Ecto neural progenitor cell (in vitro differentiated cells): Measurements from ENCODE around the gene LGALS3.

Source experiments
- DNase-seq: peaks from one replicate; pipeline ENCODE4 v3.0.0-alpha.2; 2018; ENCODE audit warnings: low spot score

The LGALS3 gene

GRCh38 chr14:55131370-55132137 lies 2.5 kb downstream of the LGALS3 start:
- DNase-seq: no peak

DNA sequence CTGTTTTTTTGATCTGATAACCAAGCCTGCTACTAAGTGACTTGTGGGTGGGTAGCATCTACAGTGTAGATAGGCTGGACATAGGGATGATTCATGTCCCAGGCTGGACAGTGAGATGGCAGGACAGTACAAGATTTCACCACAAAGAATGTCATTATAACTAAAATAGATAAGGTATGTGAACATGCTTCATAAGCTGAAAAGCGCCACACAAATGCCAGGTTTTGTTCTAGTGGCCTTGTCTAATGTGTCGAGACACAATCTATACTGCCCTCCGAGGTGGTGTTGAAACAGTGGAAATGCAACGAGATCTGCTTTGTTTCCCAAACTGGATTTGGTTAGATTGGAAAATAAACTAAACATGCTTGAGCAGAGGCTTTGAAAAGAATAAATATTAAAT lies 4.4 kb downstream of the LGALS3 start:
- DNase-seq: no peak

DNA sequence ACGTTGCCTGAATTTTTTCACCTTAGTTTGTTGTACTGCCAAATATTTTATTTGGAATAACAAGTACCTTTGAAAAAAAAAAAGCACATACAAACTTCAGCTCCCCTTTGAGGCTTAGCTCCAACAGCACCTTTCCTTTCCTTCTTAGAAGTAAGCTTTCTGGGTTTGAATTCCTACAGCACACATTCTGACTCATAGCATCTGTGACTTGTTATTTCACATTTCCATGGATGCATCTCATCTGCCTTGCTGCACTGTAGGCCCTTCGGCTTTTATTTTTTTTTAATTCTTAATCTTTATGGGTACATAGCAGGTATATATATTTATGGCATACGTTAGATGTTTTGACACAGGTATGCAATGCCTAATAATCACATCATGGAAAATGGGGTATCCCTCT lies 7.2 kb downstream of the LGALS3 start:
- no peak for DNase-seq

GRCh38 chr14:55136885-55137786 lies 8.1 kb downstream of the LGALS3 start:
- no peak for DNase-seq

DNA sequence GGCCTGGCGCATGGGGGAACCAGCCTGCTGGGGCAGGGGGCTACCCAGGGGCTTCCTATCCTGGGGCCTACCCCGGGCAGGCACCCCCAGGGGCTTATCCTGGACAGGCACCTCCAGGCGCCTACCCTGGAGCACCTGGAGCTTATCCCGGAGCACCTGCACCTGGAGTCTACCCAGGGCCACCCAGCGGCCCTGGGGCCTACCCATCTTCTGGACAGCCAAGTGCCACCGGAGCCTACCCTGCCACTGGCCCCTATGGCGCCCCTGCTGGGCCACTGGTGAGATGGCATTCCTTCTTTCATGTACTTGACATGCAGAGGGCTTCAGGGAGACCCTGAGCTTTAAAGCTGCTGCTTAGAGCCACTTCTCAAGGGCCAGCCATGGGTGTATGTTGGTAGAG lies 9.0 kb downstream of the LGALS3 start:
- no peak for DNase-seq

DNA sequence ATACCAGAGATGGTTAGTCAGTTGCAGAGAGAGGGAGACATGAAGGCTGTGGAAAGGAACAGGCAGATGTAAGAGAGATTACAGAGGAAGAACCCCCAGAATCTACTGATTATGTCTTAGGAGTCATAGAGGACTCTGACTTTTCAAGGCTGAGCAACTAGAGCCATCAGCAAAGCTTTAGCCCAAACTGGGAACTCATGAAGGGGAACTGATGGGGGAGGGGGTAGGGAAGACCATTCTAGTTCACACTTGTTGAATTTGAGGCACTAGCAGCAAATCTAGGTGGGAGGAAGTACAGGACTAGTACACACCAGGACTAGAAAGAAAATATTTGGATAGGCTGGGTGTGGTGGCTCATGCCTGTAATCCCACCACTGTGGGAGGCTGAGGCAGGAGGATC lies 10.1 kb downstream of the LGALS3 start:
- DNase-seq: no peak

DNA sequence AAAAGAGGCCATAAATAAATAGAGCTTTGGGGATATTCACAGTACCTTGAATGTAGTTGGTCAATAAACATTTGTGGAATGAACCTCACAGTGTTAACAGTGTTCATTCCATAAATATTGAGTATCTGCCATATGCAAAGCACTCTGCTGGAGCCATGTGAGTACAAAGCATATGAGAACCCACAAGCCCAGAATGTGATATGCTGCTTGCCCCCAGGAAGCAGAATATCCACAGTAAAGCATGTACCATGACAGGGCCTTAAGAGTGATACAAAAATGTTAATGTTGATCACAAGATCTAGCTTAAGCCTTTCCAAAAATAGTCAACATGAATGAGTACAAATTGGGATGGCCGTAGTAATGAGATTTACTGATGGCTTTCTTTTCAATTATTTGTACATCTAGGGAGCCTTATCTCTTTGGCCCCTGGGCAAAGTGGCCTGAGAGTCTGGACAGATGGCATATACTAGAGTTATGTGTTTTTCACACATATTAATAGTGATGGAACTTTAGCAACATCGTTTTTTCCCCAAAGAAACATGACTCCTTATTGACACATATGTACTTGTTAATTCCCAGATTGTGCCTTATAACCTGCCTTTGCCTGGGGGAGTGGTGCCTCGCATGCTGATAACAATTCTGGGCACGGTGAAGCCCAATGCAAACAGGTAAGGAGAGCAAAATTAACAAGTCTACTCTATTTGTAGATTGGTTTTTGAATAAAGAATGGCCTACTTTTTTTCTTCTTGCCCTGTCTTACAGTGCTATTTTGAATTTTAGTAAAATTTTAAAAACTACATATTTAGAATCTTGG lies 10.9 kb downstream of the LGALS3 start:
- DNase-seq: no peak

GRCh38 chr14:55141825-55142224 lies 12.8 kb downstream of the LGALS3 start:
- DNase-seq: no peak

DNA sequence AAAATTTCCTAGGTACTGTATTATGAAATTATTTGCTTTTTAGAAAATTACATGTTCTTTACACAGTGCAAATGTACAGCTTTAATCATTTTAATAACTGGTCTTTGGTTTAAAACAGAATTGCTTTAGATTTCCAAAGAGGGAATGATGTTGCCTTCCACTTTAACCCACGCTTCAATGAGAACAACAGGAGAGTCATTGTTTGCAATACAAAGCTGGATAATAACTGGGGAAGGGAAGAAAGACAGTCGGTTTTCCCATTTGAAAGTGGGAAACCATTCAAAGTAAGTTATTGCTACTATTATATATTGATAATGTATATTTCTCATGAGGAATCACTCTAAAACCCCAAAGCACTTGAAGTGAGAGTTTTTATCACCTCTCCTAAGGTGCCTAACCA lies 13.4 kb downstream of the LGALS3 start:
- DNase-seq: no peak

DNA sequence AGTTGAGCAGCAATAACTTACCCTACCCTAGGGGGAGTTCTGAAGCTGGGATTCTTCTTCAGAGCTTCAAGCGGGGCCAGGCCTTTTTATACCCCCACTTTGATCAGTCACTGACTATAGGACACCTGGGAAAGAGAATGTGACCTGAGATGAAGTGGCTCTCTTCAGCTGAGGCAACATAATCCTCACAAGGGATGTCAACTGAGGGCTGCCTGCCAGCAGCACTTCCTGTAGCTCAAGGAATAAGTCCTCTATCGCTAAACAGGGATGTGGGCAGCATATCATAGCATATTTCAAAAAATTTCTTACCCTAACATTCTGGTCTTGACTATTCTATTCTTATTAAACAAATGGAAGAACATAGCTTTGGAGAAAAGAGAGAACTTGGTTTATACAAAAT lies 17.4 kb downstream of the LGALS3 start:
- no peak for DNase-seq

- DNase-seq: no peak
Measured at GRCh38 chr14:55151601-55152000, 22.5 kb downstream of the LGALS3 start.

DNA sequence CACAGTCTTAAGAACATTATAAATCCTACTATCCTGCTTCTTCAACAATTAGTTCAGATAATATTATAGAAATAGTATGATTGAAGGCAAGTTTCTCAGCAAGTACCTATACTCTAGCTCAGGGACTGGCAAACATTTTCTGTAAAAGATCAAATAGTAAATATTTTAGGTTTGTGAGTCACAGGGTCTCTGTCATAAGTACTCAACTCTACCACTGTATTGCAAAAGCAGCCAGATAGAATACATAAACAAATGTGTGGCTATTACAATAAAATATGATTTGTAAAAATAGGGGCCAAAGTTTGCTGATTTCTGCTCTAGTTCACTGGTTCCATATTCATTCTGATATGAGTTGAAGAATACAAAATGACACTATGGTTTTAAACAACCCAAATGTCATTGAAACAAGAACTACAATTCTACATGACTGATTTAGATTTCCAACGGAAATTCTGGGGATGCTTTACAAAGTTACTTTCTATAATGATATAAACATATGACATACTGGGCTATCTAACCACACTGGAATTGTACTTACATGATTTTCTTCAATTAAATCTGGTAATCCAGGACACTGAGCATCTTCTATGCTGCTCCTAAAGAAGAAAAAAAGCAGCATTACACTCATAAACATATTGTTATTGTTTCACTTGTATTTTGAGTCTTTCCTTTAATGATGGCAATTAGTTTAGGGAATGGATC lies 23.2 kb downstream of the LGALS3 start:
- no peak for DNase-seq

GRCh38 chr14:55153951-55154350 lies 24.9 kb downstream of the LGALS3 start:
- DNase-seq: no peak

GRCh38 chr14:55157080-55157479 lies 28.0 kb downstream of the LGALS3 start:
- no peak for DNase-seq

- DNase-seq: no peak
Measured at GRCh38 chr14:55158412-55158811, 29.4 kb downstream of the LGALS3 start.

DNA sequence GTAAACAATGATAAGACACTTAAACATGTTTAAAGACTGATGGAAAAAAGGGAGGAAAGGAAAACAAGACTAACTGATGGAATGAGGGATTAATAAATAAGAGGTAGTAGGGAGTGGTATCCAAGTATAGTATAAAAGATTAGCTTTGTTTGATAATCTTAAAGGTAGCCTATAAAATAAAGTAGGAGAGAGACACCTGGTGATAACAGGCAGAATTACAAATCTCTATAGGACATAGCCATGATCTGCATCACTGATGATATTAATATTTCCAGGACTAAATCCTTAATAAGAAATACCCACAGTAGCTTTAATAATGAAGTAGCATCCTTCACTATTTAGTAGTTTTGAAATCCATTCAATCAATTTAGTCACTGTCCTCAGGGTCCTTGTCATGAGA lies 31.9 kb downstream of the LGALS3 start:
- DNase-seq: no peak

DNA sequence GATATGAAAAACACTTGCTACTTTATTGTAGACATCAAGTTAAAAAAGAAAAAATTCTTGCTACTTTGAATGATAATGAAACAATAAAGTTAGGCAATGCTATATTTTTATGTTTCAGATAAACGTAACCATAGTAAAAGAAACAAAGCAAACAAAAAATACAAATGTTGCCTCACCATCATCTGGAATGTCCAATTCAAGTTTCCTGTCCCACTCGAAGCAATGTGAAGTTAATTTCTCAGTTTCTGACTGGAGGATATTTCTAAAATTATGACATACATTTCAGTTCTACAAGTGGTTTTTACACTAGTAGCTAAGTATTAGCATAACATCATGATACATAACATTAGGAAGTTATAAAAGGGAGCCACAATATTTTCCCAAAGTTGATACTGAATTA lies 41.5 kb downstream of the LGALS3 start:
- DNase-seq: no peak

- DNase-seq: no peak
Measured at GRCh38 chr14:55180006-55180405, 51.0 kb downstream of the LGALS3 start.

- no peak for DNase-seq
Measured at GRCh38 chr14:55180434-55180833, 51.4 kb downstream of the LGALS3 start.

- no peak for DNase-seq
Measured at GRCh38 chr14:55188686-55189295, 59.7 kb downstream of the LGALS3 start.

DNA sequence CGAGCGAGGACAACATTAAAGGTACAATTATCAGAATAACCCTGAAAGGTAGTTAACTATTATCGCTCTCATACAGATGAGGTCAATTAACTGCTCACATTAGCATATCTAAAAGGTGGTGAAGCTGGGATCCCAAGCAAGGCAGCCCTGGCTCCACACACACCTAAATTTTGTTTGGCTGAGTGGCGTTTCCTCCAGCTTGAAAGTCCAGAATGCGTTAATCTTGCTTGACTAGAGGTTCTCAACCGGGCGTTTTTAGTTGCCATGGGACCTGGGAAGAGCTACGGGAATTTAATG lies 61.8 kb downstream of the LGALS3 start:
- no peak for DNase-seq
